Fibroblast of mammary gland (primary cell): ENCODE results near the gene GADD45GIP1.

Experiments used
- DNase-seq: peaks from one replicate; pipeline ENCODE4 v3.0.0-alpha.2; 2010; ENCODE audit warnings: low read depth
- H3K4me3 ChIP-seq: 2 replicates; pipeline ENCODE4 v1.5.1; 2011; ENCODE audit warnings: low read depth, mild to moderate bottlenecking, low read length, moderate library complexity; ENCODE audit not compliant: control insufficient read depth
- TF ChIP-seq, protein P1 (sequence below): conservative IDR thresholded peaks from 2 replicates; pipeline ENCODE4 v1.5.1; 2011; ENCODE audit warnings: low read depth, low read length, inconsistent platforms; ENCODE audit not compliant: control insufficient read depth, insufficient read depth

GADD45GIP1 gene

GRCh38 chr19:12973236-12973635 lies 16.2 kb upstream of the GADD45GIP1 start:
- DNase-seq = no peak
- no peak overlapping the region for H3K4me3 ChIP-seq
- TF ChIP-seq, protein P1, sequence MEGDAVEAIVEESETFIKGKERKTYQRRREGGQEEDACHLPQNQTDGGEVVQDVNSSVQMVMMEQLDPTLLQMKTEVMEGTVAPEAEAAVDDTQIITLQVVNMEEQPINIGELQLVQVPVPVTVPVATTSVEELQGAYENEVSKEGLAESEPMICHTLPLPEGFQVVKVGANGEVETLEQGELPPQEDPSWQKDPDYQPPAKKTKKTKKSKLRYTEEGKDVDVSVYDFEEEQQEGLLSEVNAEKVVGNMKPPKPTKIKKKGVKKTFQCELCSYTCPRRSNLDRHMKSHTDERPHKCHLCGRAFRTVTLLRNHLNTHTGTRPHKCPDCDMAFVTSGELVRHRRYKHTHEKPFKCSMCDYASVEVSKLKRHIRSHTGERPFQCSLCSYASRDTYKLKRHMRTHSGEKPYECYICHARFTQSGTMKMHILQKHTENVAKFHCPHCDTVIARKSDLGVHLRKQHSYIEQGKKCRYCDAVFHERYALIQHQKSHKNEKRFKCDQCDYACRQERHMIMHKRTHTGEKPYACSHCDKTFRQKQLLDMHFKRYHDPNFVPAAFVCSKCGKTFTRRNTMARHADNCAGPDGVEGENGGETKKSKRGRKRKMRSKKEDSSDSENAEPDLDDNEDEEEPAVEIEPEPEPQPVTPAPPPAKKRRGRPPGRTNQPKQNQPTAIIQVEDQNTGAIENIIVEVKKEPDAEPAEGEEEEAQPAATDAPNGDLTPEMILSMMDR = no peak

DNA sequence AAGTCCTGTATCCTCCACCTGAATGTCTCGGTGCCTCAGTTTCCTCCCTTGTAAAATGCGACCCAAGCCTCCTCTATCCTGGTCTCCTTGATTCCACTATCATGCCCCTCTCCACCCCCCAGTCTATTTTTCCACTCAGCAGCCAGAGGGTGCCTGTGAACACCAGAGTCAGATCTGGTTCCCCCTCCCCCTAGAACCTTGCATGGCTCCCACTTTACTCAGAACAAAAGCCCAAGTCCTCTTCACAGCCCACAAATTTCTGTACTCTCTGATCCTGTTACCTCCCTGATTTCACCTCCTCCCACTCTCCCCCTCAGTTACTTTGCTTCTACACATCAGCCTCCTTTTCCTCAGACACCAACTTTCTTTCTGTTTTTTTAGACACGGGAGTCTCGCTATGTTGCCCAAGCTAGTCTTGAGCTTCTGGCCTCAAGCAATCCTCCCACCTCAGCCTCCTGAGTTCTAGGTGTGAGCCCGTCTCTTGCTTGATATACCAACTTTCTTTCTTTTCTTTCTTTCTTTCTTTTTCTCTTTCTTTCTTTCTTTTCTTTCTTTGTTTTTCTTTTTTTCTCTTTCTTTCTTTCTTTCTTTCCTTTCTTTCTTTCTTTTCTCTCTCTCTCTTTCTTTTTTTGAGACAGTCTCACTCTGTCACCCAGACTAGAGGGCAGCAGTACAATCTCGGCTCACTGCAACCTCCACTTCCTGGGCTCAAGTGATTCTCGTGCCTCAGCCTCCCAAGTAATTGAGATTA lies 13.2 kb upstream of the GADD45GIP1 start:
- no peak overlapping the region for H3K4me3 ChIP-seq
- TF ChIP-seq, protein P1 = no peak

DNA sequence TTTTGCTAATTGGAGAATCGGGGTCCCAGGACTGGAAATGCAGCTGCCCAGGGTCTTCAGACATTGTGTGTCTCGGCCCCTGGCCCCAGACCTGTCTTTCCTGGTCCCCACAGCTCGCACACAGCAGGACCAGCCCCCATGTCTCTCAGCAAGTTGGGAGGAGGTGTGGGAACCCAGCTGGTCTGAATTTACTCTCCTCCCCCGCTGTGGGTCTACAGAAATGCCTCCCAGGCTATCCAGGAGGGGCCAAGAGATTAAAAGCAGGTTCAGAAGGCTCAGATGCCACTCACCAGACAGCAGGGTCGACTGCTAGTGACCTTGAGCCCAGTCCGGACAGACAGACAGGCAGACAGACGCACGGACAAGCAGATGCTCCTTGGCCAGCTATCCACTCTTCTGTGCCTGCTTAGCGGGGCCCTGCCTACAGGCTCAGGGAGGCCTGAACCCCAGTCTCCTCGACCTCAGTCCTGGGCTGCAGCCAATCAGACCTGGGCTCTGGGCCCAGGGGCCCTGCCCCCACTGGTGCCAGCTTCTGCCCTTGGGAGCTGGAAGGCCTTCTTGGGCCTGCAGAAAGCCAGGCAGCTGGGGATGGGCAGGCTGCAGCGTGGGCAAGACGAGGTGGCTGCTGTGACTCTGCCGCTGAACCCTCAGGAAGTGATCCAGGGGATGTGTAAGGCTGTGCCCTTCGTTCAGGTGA lies 12.4 kb upstream of the GADD45GIP1 start, which contains the start of gene DAND5:
TSS of gene DAND5 (plus strand) at position 285 of the 697 bp plus-strand sequence. CDS start at position 370, 85 bp downstream.
- TF ChIP-seq, protein P1 = no peak
- H3K4me3 ChIP-seq = no peak within 1 kb of the TSS
- no peak for DNase-seq

More for the DNA sequence above, 13.2 kb upstream of the GADD45GIP1 start:
- DNase-seq = no peak

DNA sequence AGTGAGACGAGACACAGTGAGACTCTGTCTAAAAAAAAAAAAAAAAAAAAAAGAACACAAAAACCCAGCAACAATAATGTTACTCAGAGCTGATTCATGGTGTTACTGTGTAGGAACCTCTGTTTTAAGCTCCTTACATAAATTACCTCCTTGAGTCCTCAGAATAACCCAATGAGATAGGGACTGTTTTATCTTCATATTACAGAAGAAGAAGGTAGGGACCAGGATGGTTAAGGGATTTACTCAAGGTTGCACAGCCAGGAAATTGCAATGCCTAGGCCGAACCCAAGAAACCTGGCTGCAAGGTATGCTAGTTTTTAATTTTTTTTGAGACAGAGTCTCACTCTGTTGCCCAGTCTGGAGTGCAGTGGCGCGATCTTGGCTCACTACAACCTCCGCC lies 10.9 kb upstream of the GADD45GIP1 start:
- peak; percentile 63 for DNase-seq
- TF ChIP-seq, protein P1 = no peak
- no peak overlapping the region for H3K4me3 ChIP-seq

GRCh38 chr19:12965812-12966135 lies 8.8 kb upstream of the GADD45GIP1 start:
- no peak for DNase-seq
- H3K4me3 ChIP-seq = no peak overlapping the region
- TF ChIP-seq, protein P1 = no peak

GRCh38 chr19:12965017-12965811 lies 8.2 kb upstream of the GADD45GIP1 start:
- H3K4me3 ChIP-seq = peak overlapping the region; percentile 55
- DNase-seq = peak; percentile 66
- TF ChIP-seq, protein P1 = peak; percentile 77
